ENCODE results near the gene TNNI3K.

Gene TNNI3K

DNA sequence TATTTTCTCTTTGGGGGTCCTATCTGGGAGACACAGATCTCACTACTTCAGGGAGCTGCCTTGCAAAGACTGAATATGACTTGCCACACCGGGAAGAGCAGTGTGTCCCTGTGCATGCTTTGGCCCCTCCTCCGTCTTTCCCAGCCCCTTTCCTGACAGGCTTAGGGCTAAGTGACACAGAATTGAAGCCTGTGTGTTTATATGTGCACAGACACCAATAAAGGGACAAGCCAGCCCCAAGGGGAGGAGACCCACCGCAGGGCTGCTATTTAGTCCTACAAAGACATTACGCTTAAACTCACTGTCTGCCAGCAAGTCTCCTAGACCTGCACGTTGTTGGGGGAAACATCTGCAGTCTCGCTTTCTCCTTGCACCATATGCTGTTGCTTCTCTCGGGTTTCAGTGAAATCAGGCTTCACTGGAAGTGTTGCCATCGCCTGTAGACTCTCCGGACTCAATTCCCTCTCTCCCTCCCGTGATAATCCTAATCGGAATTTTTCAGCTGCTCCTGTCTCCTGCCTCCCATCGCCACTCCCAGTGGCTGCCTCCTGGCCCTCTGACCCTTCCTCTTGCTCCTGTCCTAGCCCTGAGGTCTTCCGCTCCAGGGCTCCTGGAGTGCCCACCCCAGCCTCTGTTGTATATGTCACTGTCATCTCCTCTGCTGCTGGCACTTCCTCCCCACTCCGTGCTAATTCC lies 335.8 kb downstream of the TNNI3K start:
- no peak for DNase-seq (ENCODE audit: low read depth in 2 of 2)

DNA sequence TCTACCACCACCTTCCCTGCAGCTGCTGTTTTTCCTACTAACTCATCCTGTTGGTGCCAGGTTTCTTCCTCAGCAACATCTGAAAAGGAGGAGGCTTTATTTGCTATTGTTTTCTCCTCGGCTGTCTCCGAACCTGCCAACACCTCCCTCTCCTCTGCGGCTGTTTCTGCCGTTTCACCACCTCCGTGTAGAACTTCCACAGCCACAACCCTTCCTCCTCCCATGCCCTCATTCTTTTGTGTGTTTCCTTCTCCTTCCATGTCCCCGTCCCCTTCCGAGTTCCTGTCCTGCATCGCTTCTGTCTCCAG lies 336.3 kb downstream of the TNNI3K start:
- no peak for DNase-seq (ENCODE audit: low read depth in 2 of 2)

DNA sequence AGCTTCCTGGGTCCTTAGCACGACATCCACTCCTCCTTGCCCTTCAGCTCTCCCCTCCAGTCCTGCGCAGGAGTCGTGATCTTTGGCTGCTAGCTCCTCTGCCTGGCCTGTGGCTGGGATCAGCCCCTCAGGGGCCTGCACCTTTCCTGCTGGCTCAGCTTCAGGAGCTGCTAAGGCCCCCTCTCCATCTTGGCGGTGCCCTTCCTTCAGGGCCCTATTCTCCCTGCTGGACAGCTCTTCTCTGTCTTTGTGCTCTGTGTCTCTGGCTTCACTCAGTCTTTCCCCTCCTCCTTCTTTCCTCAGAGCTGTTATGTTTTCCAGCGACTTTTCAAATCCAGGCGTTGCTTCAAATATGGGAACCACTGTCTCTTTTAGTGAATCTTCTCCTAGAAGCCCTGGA lies 336.7 kb downstream of the TNNI3K start:
- no peak for DNase-seq (ENCODE audit: low read depth in 2 of 2)

DNA sequence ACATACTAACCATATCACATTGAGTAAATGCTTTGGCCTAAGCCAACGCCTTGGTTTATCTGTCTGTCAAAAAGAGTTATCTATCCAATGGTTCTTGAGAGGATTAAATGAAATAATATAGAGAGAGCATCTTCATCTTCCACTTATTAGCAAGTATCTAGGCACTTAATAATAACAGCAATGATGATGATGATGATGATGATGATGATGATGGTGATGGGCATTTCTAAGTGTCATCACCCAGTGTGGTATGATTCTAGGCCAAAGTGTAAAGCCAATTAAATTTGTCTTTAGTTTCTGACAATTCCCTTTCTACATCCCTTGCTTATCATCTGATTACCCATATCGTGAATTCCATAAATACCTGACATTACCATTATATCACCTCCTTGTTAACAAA lies 342.9 kb downstream of the TNNI3K start:
- DNase-seq (ENCODE audit: low read depth in 2 of 2) = no peak

DNA sequence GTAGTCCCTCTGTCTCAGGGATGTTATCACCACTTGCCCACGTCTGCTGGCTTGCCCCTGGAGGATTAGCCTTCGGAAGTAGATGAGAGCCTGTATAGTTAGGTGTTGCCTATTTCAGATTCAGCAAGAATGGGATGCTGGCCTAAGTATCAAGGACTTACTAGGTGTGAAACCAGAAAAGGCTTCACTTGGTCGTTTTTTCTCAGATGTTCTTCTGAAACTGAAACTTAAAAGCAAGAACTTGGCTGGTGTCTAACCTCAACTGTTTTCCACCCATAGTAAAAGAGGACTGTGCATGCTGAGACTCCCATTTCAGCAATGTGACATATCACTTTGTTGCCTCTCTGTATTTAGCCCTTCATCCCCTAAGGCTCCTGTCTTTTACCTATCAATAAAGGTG lies 344.2 kb downstream of the TNNI3K start:
- no peak for DNase-seq (ENCODE audit: low read depth in 2 of 2)

DNA sequence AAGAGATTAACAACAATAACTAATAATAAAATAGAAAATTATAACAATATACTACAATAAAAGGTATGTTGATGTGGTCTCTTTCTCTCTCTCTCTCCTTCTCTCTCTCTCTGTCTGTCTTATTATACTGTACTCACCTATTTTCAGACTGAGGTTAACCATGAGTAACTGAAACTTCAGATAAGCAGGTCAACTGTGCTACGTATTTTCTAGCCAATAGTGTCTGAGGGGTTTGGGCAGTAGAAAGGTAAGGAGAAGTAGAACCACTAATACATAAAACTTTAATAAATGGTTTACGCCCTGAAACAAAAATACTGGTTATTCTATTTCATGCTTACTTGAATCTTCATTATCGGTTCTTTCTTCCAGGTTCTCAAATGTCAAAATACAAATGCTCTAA lies 348.2 kb downstream of the TNNI3K start:
- DNase-seq (ENCODE audit: low read depth in 2 of 2) = no peak

DNA sequence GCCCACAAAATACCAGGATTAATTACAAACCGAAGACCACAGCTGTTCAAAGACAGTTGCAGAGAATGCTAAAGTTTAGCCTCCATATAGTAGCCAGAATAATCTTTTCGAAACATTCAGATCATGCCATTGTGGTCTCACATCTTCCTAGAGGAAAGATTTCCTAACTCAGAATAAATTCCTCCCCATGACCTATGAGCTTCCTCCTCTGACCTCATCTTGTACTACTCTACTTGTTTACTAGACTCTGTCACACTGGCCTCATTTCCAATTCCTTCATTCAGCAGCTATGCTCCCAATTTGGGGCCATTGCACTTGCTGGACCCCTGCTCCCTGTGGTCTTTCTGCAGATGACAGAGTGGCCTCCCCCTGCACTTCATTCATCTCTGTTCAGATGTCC lies 349.0 kb downstream of the TNNI3K start:
- no peak for DNase-seq (ENCODE audit: low read depth in 2 of 2)

DNA sequence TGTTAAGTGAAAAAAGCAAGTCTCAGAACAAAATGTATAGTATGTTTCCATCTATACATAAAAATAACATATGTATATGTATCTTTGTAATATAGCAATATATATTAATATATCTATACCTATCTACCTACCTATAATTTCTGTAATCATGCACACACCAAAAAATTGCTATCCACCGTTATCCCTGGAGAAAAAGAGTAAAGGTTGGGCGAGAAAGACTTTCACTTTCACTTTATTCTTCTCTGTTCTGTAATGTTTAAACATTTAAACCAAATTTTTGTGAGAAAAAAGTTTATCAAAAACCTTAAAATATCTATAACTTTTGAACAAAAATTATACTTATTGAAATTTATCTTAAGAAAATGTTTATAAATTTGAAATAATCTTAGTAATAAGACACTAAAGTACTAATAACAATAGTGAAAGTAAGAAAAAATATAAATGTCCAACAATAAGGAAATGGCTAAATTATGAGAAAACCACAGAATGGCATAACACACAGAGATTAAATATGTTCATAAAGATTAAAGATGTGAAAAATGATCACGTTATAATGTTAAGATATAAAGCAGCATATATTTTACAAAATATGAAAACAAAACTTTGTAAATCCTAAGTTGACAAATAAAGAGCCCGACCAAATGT lies 351.2 kb downstream of the TNNI3K start:
- DNase-seq (ENCODE audit: low read depth in 2 of 2) = no peak

DNA sequence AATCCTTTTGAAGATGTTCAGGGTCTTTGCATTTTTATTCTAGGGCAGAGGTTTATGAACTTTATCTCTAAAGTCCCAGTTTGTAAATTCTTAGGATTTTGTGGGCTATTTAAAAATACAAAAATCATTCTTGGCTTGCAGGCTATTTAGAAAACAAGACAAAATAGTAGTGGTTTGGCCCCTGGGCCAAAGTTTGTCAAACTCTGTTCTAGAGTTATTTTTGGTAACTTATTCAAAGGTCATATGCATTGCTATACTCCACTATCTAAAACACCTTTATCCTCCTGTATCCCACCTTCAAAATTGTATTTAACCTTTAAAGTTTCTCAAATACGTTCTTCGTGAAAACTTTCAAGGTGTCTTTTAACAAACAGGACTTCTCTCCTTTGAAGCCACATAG lies 352.7 kb downstream of the TNNI3K start:
- DNase-seq (ENCODE audit: low read depth in 2 of 2) = no peak

DNA sequence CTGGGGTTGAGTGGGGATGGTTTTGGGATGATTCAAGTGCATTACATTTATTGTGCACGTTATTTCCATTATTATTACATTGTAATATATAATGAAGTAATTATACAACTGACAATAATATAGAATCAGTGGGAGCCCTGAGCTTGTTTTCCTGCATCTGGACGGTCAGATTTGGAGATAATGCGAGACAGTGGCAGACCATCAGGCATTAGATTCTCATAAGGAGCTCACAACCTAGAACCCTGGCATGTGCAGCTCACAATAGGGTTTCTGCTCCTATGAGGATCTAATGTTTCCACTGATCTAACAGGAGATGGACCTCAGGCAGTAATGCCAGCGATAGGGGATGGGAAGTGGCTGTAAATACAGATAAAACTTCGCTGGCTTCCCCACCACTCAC lies 355.1 kb downstream of the TNNI3K start:
- no peak for DNase-seq (ENCODE audit: low read depth in 2 of 2)

DNA sequence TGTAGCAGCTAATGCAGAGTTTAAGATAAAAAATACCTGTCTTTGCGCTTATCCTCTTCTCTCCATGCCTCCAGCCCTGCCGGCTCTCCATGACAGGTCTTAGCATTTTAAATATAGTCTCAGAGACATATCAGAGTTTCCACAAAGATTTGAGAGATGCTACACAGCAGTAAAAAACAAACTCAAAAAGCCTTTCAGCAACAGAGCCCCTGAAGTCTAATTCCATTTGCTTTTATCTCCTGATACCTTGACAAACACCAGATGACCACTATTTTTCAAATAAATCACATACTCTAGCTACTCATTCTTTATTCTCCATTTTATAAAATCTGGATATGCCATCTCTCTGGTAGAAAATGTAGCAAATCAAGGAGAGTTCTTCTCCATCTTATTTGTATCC lies 356.8 kb downstream of the TNNI3K start:
- no peak for DNase-seq (ENCODE audit: low read depth in 2 of 2)

DNA sequence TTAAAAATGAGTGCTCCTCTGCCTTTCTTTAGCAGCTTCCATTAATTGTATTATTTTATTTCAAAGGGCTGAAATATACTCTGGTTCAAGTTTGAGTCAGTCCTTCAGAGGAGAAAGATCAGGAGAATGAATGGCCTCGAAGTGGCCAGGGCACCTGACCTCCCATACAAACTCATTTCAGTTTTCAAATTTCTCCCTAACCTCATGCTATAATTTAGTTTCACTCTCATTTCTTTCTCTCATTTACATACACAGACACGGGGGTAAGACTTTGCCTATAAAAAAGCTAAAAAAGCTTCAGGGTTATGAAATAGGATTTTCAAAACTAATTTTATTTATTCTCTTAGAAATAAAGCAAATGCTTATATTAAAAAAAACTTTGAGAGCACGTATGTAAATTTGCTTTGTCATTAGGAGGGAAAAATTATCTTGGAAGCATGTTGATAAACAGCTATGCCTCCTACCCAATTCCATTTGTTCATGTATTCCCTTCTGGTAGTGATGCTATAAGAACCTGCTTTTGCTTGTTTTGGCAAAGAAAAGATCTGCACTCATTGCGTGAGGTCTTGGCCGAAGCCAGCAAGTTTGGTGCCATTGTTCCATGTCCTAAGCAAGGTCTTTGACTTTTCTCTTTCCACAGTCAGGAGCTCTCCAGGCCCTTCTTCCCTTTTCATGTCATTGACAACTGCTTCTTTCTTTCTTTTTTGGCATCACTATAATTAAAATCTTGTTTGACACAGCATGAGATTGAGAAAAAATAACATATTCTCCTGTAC lies 357.6 kb downstream of the TNNI3K start:
- DNase-seq (ENCODE audit: low read depth in 2 of 2) = no peak

Measured in stimulated activated CD8-positive, alpha-beta memory T cell treated with anti-CD3 and anti-CD28 coated beads, Interleukin-7, amount 100 ng/mL, for 4 hours (primary cell).